Measurements from ENCODE around the gene AIMP1.
"Not testable (repeated sequence)": the region's sequence is repeated elsewhere in the genome, so short reads cannot be mapped to it uniquely, and the experiment has no call there.

AIMP1 gene

GRCh38 chr4:106353786-106354185 lies 37.4 kb downstream of the AIMP1 start:
- no peak for DNase-seq

- no peak for DNase-seq
Measured at GRCh38 chr4:106355193-106355592, 38.8 kb downstream of the AIMP1 start.

GRCh38 chr4:106358899-106359298 lies 42.5 kb downstream of the AIMP1 start:
- no peak for DNase-seq

- no peak for DNase-seq
Measured at GRCh38 chr4:106362086-106362825, 45.9 kb downstream of the AIMP1 start.

GRCh38 chr4:106364282-106364681 lies 47.9 kb downstream of the AIMP1 start:
- DNase-seq, result no peak

GRCh38 chr4:106365613-106366012 lies 49.3 kb downstream of the AIMP1 start:
- no peak for DNase-seq

- DNase-seq, result no peak
Measured at GRCh38 chr4:106366026-106366425, 49.7 kb downstream of the AIMP1 start.

GRCh38 chr4:106367072-106367471 lies 50.7 kb downstream of the AIMP1 start:
- no peak for DNase-seq

- no peak for DNase-seq
Measured at GRCh38 chr4:106368678-106369077, 52.3 kb downstream of the AIMP1 start, which contains the start of gene GIMD1. Gene GIMD1 (minus strand): TSS chr4:106368778. CDS start chr4:106367435, 1,343 bp downstream.

GRCh38 chr4:106369456-106370060 lies 53.2 kb downstream of the AIMP1 start:
- DNase-seq, result peak; percentile 1 to 73 (median 26)

- DNase-seq, result no peak
Measured at GRCh38 chr4:106370214-106370613, 53.9 kb downstream of the AIMP1 start.

GRCh38 chr4:106371161-106371560 lies 54.8 kb downstream of the AIMP1 start:
- DNase-seq, result no peak

GRCh38 chr4:106373026-106373425 lies 56.7 kb downstream of the AIMP1 start:
- DNase-seq, result no peak

- DNase-seq, result no peak
Measured at GRCh38 chr4:106380179-106380578, 63.8 kb downstream of the AIMP1 start.

- DNase-seq, result no peak
Measured at GRCh38 chr4:106384878-106385277, 68.5 kb downstream of the AIMP1 start.

- no peak for DNase-seq
Measured at GRCh38 chr4:106385853-106386393, 69.6 kb downstream of the AIMP1 start.

GRCh38 chr4:106395582-106395981 lies 79.2 kb downstream of the AIMP1 start:
- no peak for DNase-seq

- not testable (repeated sequence) for DNase-seq
Measured at GRCh38 chr4:106398898-106399297, 82.5 kb downstream of the AIMP1 start.
